Iris pigment epithelial cell (primary cell): ENCODE measurements around the gene CTNNBL1.

Experiments used
- DNase-seq: peaks from one replicate; pipeline ENCODE4 v3.0.0-alpha.2; 2011; ENCODE audit warnings: low read depth

CTNNBL1 gene

DNA sequence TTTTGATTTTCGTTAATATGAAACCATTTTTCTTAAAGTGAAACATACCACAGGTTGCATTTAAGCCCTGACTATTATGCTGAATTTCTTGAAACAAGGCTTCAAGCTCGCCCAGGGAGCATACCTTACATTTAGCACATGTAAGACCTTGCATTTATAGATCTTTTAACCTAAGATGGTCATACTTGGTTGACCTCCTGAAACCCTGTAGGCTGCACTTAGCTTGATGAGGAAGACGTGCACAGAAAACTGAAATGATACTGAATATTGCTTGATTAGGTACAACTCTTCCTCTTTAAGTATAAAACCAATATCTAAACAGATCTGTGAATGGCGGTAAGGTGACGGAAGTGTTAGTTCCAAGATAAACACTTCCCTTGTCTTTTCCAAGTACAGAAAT lies 82.2 kb downstream of the CTNNBL1 start:
- no peak for DNase-seq

DNA sequence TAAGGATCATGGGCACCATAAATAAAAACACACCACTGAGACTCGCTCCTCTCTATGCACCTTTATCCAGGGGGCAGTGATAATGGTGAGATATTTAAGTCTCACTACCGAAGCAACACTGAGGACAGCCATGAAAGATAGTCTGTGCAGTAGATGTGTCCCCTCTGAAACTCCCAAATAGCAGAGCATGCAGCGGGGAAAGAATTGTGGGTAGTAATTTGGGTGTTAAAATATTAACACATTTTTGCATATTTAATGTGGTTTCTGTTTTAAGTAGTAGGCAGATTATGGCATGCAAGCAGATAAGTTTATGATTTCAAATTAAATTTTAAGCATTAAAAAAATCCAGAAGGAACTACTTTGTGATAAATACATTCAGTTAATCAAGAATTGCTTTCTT lies 82.7 kb downstream of the CTNNBL1 start:
- DNase-seq = no peak

DNA sequence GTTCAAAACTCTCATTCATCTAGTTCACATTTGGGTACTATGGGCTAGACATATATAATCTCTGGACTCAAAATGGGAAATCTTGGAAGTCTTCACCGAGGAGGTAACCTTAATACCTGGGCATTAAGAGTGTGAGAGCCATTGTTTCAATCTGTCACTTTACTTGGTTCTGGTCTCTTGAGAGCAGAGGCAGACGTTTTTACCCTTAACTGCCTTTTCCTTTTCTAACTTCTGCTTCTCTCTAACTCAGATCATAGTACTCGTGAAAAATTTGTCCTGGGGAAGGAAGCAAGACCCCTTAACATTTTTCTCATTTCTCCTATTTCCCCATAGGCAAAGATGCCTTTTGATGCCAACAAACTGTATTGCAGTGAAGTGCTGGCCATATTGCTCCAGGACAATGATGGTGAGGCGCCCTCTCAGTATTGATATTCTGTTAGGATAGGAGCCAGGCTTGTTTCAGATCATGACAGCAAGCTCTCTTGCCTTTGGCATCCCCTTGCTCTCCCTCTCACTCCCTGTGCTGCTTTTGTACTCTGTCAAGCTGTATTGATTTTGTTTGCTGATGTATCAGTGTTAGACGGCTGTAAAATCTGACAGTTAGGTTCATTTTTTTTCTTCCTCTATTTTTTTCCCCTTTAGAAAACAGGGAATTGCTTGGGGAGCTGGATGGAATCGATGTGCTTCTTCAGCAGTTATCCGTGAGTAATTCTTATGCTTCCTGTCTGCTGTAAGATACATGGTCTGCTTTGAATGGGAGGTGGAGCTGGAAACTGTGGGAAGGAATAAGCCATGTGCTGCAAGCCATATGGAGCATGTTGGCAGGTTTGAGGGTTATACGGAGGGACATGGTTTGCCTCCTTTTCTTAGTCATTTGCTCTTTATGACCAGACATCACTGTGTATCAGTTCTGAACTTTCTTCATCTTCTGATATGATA lies 83.5 kb downstream of the CTNNBL1 start:
- DNase-seq = no peak

DNA sequence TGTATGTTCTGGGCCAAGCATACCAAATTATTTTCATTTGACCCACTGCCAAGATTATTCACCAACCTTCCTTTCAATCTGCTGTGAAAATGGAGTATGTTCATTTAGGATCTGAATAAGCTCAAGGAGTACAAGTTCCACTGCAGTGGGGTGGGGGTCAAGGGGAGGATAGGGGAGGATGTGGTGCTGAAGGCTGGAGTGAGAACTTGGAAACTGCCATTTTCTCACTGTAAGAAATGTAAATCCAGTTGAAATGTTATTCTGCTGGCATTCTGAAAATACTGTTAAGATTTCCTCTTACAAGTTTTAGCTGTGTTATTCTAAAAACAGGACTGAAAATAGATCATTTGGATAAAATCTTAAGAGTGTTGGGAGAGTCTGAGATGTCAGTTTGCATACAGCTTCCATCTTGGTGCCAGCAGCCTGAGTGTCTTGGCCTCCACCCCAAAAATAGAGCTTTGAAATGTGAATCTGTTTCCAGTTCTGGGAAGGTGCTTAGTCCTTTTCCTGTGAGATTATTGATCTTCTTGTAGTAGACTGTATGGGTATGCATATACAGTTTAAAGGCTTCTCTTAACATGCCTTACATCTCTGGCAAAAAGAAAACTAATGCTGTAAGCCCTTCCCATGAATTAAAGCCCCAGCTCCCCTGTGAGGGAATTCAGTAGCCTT lies 84.3 kb downstream of the CTNNBL1 start:
- no peak for DNase-seq

DNA sequence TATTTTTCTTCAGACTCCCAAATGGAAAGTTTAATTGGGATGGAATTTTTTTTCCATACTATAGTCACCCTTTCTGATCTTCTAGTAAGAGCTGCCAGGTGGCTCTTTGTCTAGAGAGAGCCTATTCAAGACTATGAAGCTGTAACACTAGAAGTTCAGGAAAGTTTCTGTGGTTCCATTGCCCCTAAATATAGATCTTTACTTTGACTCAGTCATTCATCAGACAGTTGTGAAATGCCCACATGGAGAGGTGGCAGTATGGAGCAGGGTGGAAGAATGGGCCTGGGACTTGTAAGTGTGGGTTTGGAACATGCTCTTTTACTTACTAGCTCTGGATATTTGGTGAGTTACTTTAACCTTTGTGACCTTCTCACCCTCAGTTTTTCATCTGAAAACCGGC lies 87.8 kb downstream of the CTNNBL1 start:
- DNase-seq = peak; percentile 10

DNA sequence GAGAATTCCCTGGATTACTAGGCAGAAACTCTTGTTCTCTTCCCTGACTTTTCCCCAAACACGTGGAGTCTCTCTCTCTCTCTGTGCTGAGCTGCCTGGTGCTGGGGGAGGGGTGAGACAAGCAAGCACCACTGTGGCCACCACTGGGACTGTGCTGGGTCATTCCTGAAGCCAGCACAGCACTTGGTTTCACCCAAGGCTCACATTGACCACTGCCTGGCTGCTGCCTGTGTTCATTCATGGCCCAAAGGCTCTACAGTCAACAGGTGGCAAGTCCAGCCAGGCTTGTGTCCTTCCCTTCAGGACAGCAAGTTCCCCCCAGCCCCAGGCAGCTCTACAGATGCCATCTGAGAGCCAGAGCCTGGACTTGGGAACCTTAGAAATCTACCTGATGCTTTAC lies 92.2 kb downstream of the CTNNBL1 start:
- DNase-seq = no peak

DNA sequence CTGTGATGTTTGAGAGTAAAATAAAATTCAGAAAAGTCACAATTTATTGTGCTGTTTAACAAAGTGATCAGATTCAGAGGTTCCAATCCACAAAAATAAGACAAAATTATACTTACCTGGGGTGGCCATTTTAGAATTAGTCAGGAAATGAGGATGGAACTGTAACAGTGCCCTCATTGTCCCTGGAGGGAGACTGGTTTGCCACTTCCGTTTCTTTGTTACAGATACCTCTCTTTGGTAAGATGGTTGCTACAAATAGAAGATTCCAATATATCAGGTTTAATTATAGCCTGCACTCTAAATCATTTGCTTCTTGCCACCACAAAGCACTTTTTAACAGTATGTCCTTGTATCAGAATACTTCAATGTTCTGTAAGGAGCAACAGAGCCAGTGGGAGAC lies 95.6 kb downstream of the CTNNBL1 start:
- no peak for DNase-seq

DNA sequence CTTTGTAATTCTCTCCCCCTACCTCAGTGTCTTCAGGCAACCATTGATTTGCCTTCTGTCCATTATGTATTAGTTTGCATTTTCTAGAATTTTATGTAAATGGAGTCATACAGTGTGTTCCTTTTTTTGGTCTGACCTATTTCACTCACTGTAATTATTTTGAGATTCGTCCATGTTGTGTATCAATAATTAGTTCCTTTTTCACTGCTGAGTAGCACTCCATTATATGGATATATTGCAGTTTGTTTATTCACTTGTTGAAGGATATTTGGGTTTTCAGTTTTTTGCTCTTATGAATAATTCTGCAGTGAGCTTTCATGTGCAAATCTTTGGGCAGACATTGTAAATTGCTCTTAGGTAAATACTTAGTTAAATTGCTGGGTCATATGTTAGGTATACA lies 97.1 kb downstream of the CTNNBL1 start:
- DNase-seq = no peak

DNA sequence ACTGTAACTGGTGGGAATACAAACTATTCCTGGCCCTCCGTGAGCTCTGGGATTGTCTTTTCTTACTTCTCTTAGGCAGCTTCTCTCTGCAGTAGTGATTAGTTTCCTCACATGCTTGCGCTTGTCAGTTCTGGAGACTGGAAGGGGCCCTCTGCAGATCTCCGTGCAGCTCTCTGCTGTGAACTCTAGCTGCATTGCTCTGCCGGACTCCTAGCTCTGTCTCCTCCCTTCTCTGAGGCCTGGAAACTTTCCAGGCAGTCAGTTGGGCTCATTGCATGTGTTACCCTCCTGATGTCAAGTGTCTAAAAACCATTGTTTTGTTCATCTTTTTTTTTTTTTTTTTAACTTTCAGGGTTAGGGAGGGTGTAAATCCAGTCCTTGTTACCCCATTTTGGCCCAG lies 102.3 kb downstream of the CTNNBL1 start:
- DNase-seq = no peak

DNA sequence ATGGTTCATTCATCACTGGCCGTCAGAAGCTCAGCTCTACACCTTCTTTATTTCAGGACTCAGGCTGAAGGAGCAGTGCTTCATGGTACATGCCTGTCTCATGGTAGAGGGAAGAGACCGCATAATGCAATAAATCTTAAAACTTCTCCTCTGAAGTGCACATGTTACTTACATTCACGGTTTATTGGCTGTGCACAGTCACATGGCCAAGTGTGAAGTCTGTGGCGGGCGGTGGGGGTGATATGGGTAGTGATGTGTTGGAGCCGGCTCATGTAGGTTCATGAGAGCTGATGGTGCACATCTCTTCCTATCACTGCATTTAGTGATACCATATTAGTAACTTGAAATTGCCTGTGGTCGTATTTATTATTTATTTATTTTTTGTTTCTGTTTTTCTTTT lies 102.9 kb downstream of the CTNNBL1 start:
- no peak for DNase-seq

DNA sequence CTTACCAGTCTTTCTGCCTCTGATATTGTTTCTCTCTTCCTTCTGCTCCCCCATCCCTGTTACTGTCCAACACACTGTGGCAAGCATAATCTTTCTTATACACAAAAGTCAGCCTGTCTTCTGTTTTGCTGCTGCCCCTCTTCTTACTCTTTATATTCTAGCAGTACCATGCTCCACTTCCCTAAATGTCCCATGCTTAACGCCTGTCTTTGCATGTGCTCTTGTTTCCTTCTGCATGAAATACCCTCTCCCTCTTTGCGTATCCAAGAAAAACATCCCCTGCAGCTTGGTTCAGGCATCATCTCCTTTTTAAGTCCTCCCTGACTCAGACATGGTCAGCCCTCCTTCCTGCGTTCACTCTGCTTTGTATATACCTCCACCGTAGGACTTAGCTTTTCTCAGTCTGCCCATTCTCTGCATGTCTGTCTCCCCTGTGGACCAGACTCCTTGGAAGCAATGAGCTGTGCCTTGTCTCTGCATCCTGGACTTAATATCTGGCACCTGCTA lies 103.9 kb downstream of the CTNNBL1 start:
- peak; percentile 42 for DNase-seq

DNA sequence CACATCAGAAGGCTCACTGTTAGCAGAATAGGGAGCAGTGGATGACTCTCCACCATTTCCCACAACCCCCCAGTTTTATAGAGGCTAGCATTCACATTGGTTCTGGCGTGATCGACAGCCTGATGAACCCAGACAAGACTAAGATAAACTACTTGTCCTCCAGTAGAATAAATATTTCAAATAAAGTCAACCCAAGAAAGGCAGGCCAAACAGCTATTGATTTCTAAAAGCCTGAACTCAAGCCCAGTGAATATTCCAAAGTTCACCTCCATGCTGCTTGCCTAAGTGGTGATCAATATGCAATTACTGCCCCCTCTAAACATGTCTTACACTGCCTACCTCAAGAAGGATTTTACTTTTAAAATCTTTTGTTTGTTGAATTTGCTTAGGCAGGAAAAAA lies 104.5 kb downstream of the CTNNBL1 start:
- DNase-seq = no peak

DNA sequence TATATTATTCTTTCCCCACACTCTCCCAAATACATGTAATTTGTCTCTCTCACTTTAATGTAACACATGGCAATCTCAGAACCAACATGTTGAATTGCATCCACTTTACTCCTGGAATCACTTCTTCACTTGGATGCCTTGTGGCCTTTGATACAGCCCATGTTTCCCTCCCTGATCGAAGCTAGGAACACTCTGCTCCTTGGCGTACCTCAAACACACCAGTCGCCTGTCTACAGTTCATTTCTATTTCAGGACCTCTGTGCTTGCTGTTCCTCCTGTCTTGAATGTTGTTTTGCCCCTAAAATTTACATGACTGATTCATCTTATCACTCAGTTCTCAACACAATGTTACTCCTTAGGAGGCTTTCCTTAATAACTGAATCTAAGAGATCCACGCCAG lies 106.8 kb downstream of the CTNNBL1 start:
- no peak for DNase-seq

DNA sequence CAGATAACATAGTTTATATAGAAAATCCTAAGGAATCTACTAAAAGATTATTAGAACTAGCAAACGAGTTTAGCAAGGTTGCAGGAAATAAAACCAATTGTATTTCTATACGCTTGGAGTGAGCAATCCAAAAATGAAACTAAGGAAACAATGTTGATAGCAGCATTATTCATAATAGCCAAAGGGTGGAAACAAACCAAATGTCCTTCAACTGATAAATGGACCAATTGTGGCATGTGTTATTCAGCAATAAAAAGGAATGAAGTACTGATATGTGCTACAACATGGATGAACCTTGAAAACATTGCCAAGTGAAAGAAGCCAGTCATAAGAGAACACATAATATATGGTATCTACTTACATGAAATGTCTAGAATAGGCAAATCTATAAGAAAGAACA lies 108.1 kb downstream of the CTNNBL1 start:
- peak; percentile 15 for DNase-seq

DNA sequence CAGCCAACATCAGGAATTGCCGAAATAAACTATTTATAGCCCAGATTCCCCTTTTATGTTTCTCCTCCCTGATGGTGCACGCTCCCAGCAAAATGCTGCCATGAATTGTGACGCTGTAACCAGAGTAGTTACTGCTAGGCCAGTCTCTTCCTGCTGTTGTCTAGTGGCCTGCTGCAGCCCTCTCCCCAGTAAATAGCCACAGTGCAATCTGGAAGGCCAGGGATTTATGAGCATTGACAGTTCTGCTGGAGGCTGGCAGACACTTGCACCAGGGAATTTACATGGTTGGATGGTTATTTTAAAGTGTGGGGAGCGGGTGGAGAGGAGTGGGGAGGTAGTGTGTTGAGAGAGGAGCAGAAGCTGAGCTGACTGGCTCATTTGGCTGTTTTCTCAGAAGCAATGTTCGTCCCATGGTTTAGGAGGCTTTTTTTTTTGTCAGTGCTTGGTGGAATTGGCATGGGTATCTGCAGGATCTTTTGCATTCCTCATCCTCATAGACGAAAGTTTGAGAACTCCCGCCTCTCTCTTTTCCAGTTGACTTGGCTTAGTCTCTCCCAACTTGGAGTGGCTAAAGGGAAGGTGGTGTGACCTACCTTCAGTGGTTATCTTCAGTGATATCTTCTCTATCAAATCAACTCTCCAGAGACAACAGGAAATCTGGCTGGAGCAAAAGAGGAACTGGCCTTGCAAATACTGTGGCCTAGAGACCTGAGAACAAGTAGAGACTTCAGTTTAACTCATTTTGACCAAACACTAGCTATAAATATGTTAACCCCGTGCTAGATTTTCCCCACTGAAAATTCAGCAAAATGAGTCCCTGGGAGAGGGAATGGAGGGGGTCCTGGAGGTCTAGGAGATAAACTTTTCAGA lies 109.8 kb downstream of the CTNNBL1 start:
- no peak for DNase-seq

DNA sequence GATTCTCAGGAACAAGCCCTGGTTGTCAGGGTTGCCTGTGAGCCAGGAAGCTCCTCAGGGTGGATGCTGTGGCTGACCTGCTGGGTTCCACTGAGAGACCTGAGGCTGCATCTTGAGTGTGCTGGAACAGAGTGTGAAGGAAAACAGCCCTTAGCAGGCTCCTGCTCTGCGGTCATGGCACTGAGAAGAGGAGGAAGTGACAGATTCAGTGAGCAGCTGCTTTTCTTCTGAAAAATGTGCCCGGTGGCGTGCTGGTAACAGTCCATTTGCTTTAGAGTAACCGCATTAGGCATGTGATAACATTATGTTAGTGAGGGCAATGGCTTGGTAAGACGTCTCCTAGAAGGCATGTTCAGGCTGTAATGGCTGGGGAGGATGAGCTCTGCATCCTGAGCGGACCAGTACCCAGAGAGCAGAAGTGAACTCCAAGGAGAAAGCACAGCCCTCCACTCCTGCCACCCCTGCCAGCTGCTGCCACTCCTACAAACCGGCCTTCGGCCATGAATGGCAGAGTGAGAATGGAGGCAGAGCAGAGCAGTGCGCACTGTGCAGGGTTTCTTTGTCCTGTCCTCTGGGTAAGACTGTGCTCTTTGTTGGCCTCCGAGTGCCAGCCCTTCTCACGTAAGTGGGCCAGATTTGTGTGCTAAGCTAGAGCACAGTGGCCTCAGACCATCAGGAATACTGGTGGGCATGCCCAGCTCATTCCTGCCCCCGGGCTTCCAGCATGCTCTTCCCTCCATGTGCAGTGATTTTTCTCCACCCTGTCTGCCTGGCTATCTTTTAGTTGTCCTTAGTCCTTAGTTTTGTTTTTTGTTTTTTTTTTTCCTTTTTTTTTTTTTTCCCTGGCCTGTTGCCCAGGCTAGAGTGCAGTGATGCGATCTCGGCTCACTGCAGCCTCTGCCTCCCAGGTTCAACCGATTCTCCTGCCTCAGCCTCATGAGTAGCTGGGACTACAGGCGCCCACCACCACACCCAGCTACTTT lies 111.0 kb downstream of the CTNNBL1 start:
- DNase-seq = no peak

DNA sequence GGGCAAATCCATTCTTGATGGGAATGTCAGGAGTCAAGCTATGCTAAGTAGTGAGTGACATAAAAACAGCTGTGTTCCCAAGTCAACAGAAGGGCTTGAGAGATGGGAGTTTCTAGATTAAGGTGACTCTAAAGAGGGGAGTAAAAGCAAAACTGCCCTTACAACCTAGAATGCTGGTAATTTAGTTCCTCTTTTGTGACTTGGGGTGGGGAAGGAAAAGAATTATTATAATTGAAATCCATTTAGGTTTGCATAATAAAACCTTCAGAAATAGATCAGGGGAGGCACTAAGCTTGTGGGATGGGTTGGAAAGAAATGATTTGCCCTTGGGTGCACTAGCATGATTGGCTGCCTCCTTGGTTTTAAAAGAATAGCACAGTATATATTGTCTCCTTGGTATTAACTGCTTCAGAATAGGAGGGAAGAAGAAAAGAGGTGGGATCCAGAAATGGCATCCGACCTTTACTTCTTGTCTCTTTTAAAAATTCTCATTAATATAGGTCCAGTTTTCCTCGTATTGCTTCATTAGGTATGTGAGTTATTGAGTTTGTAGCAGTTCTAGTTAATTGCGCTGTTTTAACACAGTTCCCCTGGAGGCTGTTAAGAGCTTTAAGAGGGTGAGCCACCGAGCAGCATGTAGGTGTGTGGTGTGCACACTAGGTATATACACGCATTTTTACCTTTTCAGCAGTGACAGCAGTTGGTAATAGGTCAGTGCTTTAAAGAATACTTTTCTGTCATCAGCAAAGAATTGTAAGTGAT lies 113.8 kb downstream of the CTNNBL1 start:
- no peak for DNase-seq

DNA sequence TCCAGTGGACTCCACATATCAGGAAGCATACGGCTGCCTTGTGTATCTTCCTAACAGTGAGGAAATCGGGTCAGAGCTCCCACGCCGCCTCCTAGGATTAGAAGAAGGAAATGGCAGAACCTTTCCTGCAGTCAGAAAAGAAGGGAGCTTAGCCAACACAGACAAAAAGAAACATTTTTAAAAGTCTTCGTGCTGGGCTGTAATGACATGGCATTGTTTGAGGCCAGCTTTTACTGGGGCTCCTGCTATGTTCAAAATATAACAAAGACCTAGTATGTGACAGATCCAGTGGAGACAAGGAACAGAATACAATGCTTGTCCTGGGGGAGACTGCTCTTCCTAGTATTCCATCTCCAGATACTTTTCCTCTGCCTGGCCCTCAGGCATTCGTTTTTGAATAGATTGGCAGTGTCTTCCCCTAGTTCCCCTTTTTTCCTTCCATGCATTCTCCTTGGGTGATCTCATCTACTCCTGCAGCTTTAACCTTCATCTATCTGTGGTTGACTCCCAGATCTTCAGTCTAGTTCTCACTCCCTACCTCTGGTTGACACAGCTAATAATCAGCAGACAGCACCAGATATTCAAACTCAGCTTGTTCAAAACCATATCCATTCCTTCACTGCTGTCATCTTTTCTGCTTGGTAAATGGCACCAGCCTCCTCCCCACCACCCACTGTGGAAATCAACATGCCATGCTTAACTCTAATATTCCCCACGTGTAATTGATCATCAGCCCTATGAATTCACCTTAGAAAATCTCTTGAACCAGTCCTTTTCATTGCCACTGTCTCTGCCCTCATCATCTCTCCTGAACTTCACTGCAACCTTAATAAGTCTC lies 114.6 kb downstream of the CTNNBL1 start:
- DNase-seq = peak; percentile 12

DNA sequence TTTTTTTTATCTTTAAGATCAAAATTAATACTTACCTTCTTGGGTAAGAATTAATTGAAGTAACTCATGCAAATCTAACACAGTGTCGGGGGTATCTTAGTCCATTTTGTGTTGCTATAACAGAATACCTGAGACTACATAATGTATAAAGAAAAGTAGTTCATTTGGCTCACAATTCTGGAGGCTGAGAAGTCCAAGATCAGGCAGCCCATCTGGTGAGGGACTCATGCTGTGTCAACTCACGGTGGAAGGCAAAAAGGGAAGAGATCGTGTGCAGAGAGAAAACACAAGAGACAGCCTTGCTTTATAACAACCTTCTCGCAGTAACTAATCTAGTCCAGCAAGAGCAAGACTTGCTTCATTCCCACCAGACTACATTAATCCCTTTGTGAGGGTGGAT lies 116.2 kb downstream of the CTNNBL1 start:
- no peak for DNase-seq
